Activated CD4-positive, alpha-beta T cell treated with anti-CD3 and anti-CD28 coated beads, Interleukin-2, amount 50 U/mL, for 48 hours (primary cell): ENCODE measurements around the gene TIMM23.
"Not testable (repeated sequence)": the region's sequence is repeated elsewhere in the genome, so short reads cannot be mapped to it uniquely, and the experiment has no call there.

Source experiments
- DNase-seq, 2 experiments: peaks; one replicate each; pipeline ENCODE4 v3.0.0-alpha.2; 2020

Gene TIMM23

DNA sequence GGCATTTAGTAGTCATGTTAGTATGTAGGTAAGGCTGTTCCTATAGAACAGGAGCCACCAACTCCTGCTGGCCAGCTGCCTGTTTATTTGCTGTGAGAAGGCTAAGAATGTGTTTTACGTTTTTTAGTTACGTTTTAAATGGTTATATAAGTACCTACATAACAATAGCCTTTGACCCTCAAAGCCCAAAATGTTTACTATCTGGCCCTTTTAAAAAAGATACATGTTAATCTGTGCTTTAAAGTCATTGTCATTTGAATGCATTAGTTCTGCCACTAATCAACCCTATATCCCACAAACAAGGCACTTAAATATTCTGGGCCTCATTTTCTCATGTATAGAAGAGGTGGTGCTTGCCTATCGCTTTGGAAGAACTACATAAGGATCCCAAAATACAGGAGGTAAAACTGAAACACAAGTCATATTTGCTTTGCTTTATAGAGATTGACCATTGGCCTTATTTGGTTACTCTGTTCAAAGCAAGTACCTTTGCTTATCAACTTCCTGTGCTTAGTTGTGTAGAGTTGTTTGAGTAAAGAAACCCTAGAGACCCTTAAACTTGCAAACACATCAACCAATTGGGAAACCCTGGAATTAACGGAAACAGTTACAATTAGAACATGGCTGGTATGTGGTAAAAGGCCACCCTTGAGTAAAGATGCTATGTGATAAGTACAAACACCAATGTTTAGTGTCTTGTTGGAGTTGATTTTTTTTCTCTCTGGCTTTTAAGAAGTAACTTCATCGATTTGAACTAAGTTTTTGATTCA is 25.9 kb downstream of the TIMM23 start:
- DNase-seq = no peak

DNA sequence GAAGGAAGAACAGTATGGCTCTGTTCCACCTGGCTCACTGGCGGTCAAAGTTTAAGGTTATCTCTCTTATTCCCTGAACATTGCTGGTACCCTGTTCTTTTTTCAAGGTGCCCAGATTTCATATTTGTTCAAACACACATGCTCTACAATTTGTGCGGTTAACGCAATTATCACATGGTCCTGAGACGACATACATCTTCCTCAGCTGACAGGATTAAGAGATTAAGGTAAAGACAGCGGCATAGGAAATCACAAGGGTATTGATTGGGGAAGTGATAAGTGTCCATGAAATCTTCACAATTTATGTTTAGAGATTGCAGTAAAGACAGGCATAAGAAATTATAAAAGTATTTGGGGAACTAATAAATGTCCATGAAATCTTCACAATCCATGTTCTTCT is 27.7 kb downstream of the TIMM23 start:
- not testable (repeated sequence) for DNase-seq

DNA sequence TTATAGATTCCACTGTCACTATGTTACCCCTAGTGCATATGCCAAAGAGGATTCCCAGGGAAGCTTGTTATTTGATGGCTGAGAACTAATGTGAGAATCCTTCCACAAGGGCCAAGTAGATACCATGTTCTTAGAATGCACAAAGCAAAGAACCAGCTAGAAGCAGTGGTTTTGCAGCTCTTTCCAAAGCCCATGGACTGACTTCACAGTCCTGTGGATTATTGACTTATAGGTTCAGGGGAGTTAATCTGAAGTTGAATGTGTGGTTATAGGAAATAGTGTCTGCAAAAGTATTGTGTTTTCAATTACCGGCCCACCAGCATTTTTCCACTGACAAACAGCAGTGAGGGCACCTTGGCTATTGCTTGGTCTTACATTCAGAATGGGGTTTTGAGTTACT is 28.2 kb downstream of the TIMM23 start:
- DNase-seq = no peak

DNA sequence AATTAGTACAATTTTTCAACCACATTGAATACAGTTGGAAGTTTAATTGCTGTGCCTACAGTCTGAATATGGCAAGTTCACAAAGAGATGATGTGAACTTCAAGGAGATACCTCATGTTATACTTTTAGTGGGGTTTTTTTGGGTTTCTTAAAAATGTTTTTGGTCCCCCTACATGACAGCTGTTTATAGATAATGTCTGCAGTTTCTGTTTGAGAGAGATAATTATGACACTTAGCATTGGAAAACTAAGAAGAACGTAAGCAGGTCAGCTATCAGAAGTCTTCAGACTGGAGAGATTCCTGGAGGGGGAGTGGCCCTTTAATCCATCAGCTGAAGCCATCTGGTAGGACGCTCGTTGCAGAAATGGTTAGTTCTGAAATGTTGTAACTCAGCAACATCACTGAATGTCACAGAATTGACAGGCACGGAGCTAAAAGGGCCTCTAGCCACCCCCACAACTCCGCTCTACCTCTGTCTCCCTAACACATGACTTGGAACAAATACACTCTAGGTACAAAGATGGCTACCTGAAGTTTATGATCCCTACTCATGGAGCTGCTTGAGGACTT is 29.0 kb downstream of the TIMM23 start:
- no peak for DNase-seq

DNA sequence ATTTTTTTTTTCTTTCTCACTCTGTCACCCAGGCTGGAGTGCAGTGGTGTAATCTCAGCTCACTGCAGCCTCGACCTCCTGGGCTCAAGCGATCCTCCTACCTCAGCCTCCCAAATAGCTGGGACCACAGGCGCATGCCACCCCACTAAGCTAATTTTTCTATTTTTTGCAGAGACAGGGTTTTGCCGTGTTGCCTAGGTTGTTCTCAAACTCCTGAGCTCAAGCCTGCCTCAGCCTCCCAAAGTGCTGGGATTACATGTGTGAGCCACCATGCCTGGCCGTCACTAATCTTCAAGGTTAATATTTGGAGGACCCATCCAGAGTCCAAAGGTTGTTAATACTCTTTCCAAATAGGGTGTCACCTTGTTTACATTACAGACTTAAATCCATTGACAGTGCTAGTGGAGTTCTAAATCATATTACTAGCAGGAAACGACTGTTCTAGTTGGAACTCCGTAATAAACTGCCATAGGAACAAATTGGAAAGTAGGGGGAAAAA is 29.9 kb downstream of the TIMM23 start:
- not testable (repeated sequence) for DNase-seq

DNA sequence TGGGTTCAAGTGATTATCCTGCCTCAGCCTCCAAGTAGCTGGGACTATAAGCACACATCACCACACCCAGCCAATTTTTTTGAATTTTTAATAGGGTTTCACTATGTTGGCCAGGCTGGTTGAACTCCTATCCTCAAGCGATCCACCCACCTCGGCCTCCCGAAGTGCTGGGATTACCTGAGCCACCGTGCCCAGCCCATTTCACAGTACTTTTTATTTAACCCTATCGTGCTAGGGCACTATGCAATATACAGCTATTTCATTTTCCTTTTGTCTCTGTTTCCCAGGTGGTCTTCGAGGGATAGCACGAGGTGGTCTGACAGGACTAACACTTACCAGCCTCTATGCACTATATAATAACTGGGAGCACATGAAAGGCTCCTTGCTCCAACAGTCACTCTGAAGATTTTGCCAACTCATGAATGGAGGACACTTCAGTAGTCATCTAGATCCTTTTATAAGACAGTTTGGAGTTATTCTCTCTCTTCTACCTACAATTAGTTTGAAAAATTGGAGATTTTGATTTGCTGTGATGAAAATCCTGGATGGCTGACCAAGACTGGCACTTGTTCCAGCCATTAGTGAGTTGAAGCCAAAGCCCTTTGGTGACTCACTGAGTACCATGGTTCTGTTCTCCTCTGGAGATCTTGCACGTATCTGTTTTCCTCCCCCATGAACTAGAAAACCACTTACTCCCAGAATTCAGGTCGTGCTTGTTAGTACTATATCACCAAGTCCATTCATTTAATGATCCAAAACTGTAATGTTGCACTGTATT is 30.8 kb downstream of the TIMM23 start:
- no peak for DNase-seq

DNA sequence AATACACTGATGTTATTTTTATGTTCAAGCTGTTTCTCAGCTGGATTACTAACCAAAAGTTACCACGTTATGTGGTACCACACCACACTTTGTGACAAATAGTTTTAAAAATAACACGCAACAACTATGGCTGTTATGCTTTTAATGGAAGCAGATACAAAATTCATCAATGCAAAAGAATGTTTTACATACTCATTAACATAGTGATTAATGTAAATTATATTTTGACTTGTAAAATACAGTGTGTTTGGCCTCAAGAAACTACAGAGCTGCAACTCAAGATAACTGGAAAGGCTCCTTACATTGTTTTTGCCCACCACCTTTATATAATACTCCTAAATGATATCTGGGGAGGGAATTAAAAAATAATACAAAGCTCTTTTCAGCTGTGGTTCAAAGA is 32.7 kb downstream of the TIMM23 start:
- DNase-seq = no peak

DNA sequence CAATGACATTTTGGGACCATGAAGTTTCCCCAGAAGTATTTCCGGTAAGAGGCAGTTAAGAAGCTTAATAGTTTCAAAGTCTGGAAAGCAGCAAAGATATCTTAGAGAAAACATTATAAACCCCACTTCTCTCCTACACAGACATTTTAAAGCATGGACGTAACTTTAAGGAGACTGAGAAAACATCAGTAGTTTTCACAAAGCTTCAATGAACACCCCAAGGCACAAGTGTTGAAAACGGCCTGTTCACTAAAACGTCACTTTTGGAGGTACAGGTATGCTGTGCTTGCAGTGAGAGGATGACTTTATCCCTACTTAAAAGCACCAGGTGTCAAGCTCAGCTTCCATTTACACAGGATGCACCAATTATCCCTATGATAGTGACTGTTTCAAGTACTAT is 33.1 kb downstream of the TIMM23 start:
- DNase-seq = no peak

DNA sequence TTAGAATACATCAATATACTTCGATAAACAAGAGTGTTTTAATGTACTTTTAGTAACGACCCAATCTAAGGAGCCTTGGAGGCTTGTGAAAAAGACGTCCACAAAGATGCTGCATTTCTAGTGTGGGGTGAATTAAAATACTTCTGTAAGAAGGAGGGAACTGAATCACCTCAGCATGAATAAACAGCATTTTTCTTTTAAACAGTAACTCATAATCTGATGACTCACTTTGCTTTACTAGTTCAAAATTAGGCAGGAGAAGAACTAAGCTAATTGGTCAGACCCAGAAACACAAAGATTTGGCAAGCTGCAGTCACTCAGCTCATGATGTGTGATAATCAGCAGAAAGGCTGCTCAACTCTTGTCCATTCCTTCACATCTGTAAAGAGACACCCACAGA is 33.9 kb downstream of the TIMM23 start:
- DNase-seq = no peak

DNA sequence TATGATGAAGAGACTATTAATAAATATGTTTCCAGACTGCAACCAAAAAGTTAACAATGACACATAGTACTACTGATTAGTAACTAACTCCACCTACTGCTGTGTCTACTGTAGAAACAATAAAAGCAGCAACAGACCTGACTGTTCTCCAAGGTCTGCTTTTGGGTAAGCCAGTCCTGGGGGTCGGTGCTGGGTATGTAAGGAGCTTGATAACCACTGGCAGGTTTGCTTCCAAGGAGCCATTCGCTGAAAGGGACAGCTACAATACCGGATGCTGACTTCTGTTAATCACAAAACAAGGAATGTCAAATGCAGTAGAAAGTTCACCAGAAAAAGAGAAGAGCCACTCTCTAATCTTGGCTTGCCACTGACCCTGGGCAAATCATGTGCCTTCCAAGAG is 40.5 kb downstream of the TIMM23 start:
- no peak for DNase-seq

DNA sequence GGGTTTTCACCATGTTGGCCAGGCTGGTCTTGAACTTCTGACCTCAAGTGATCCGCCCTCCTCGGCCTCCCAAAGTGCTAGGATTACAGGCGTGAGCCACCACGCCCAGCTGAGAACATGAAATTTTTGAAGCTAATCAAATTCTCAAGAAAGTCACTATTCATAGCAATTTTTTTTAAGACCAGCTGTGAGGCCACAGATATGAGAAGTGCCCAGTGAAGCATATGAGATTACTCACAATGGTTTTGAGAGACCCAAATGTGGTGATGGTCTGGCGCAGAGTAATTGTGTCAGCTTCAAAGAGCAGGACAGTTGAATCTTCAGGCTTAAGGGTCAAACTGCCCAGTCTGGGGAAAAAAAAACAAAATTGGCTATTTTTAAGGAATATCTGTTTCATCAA is 41.9 kb downstream of the TIMM23 start:
- DNase-seq = no peak

DNA sequence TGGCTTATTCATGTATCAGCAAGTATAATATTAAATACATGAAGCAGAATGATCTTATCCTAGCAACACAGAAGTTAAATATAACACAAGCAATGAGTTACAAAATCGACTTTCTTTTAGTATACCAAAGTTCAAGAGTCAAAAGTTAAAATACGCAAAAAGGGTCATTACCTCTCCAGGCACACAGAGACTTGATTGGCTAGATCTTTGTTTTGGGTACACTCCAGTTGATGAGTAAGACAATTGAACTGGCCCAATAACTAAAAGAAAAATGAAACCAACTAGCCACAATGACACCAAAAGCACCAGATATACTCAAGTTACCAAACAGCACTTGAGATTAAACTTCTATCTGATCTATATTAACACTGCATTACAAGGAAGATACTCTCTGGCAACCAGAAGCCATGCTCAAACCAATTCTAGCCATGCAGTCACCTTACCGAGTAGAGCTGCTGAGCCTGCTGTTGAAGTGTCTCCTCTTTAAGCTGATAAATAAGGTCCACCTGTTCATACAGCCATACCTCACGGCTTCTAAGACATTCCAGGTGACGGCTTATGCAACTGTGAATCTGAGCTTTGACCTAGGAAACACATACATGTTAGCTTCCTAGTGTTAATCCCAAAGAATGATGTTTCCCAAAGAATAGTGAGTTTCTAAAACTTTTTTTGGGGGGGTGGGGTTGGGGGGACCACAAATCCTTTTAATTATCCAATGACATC is 42.6 kb downstream of the TIMM23 start:
- no peak for DNase-seq

DNA sequence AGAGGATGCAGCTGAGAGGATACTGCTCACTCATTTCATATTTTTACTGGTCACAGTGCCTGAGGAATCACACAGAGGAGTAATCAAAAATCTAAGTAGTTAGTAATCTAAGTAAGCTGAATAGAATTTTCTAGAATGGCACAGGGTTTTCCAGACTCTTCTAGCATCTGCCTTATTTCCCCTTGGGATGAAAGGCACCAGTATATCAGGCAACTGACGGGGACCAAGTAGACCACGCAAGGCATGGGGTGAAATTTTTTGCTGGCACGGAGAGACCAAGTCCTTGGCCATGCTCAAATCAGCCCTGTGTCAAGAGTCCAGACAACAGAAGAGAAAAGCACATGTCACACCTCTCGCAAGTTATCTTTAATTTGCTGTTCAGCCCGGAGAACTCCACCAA is 43.9 kb downstream of the TIMM23 start:
- DNase-seq = no peak

DNA sequence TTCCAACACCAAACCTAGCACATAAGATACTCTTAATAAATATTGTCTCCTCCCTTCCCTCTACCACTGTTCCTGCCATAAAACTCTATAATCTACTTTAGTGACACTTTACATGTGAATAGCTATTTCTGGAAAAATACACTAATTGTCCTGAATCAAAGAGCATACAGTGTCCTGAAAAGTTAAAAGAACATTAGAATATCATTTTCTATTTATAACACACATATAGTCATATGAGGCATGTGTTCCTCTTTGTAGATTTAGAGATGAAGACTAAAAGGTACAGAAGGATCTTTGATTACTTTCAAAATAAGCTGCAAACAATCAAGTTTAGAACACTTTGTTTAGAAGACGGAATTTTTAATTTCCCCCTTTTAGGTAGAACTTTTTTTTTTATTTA is 44.5 kb downstream of the TIMM23 start:
- DNase-seq = no peak

DNA sequence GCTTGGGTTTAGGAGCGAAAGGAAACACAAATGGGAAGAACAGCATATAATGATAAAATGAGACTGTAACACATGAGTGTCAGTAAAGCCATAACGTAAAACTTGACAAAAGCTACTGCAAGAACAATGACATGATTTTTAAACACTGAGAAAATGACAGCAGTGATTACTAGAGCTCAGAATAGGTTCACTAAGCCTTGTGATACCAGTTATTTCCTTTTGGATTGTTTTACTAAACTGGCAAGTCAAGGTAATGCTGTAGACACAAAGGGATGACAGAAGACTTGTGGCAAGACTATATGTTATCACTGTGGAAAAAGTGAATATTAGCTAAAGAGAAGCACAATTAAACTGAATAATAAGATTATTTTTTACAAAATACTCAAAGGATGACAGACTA is 45.4 kb downstream of the TIMM23 start:
- no peak for DNase-seq

DNA sequence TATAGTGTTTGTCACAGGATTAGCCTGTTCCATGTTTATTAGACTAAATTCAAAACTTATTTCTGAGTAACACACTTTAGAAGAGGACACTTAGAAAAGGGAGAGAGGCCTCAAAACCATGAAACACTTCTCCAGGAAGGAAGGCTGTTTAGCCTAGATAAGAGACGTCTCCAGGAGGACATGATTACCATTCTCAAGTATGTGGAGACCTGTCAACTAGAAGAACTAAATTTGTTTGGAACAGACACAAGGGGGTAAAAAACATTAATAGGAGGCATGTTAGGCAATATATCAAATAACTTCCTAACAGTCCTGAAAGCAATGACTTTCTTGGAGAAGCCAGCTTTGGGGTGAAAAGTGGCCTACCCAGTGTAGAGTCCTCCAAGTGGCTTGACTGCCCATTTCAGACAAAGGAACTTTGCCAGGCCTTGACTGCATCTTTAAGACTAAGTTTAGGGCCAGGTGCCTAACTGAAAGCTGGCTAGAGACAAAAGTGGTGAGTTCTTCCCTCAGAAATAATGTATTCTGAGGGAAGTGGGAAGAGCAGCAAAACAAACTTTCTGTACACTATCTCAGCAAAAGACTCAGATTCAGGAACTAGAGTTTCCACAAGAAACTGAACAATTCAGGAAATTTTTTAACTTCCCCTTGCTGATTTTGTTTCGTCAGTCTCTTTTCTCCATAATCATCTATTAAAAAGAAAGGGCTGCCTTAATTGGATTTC is 46.3 kb downstream of the TIMM23 start:
- DNase-seq = no peak

DNA sequence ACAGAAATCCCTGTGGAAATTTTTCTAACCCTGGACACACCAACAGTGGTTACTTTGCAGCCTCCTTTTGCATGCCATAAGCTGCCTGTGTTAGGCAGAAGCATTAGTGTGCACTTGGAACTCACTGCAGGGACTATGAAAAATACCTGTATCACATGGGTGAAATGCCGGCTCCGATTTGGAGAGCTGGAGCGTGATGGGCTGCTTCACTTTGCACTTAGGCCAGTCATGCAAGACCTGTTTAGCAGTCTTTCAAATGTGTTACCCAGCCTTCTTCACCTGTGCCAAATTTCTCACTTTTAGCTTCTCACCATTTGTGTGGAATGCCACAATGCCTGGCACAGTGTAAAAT is 46.9 kb downstream of the TIMM23 start:
- no peak for DNase-seq

DNA sequence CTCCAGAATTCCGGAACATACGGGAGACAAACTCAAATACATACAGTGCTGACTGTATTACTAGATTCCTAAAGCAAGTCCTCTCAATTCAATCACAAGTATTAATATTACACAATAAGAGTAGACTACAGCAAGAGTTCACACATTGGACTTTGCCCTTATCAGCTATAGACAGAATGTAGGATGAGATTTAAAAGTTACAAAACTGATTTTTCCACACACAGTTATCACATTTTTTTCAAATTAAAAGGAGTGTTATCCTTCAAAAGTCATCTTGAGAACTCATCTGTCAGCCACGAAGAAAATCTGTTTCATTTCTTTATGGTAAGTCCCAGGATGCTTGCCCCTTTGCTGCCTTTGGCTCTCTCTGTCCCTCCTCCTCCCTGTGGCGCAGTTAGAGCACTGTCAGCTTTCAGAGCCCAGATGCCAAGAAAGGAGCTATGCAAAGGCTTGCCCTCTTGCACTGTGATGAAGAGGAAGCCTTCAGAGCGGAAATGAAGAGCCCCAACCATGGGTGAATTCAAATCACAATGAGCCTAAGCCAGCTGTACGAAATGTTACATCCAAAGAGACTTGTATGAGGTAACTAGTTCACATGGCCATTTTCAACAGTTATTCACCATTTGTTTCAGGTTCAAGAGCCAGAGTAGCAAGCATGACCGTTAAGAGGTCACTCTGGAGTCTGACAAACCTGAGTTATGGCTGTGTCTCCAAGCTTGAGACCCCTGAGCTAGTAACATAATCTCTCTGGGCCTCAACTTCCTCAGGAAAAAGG is 47.5 kb downstream of the TIMM23 start:
- no peak for DNase-seq

DNA sequence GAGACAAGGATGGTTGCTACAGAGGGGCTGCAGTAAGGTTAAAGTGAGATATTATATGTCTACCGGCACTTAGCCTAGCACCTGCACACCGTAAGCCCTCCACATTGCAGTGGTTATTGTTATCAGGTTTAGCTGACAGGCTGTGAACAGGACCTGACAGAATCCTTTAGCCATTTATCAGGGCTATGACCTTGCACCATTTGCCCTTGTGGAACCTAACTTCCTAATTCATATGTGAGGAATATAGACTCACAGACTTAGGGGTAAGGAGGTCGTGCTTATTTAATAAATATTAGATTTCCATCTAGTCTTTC is 48.0 kb downstream of the TIMM23 start:
- DNase-seq = no peak

DNA sequence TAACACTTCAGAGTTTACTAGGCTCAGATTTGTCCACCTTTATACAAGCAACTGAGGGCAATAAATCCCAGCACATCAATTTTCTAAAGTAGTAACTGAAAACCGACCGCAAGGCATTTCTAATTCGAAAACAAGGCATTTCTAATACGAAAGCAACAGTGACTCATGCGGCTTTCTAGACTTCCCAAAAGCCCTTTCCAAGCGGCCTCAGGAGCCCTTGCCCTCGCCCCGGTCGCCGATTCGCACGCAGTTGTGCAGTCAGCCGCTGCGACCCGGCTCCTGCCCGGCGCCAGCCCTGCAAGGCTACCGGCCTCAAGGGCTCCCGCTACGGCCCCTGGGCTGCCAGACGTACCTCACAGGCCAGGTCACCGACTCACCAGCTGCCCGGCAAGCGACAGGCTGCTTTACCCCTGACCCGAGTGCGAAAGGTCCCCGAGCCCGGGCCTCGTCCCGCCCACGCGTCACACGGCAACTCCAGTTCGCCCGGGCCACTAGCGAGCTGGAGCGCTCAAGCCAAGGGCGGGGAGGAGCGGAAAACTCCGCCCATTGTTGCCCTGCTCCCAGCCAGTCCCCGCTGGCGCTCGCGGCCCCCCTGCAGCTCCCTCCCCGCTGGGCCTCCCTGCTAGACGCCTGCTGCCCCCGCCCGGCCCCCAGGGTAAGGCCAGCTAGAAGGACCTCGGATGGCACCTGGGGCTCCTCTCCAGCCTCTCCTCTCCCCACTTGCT is 50.9 kb downstream of the TIMM23 start:
- DNase-seq = peak; percentile 83 to 89

DNA sequence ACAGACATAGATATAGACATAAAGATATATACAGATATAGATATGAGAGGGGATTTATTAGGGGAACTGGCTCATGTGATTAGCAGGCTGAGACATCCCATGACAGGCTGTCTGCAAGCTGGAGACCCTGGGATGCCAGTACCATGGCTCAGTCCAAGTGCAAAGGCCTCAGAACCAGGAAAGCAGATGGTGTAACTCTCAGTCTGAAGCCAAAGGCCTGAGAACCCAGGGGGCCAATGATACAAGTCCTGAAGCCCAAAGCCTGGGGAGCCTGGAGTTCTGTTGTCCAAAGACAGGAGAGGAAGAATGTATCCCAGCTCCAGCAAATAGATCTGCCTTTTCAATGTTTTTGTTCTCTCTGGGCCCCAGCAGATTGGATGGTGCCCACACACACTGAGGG is 52.7 kb downstream of the TIMM23 start:
- no peak for DNase-seq
